ENCODE results near the gene TFPI.
"Not testable (repeated sequence)": the region's sequence is repeated elsewhere in the genome, so short reads cannot be mapped to it uniquely, and the experiment has no call there.

TFPI gene

GRCh38 chr2:187573722-187574121, 19.5 kb upstream of the TFPI start:
- ChIA-PET CTCF (interaction anchor here (0.6 kb wide), 1 partner anchor 73 kb away, joined by 3 read pairs; no protein-coding TSS in a partner anchor), POLR2A (interaction anchor here (0.7 kb wide), 1 partner anchor 81 kb away, joined by 3 read pairs; no protein-coding TSS in a partner anchor)
- Histone ChIP-seq H3K4me3 (ENCODE audit: control insufficient read depth in 1 of 7, extremely low read depth in 1 of 7, insufficient read depth in 4 of 7, low read depth in 2 of 7, low read length in 6 of 7) (no peak overlapping the region), H3K9me3 (ENCODE audit: control extremely low read depth in 1 of 5, control insufficient read depth in 4 of 5, insufficient read depth in 2 of 5, low read depth in 1 of 5, low read length in 4 of 5) (peaks cover 0 to 2% (median 0%) of the 10 kb centered on the region in 5 experiments), H3K36me3 (ENCODE audit: control insufficient read depth in 4 of 4, insufficient read depth in 4 of 4, low read length in 3 of 4) (no peaks in the 10 kb centered on the region), H3K27ac (ENCODE audit: insufficient read depth in 1 of 2, low read depth in 1 of 2, low read length in 2 of 2, poor library complexity in 1 of 2, severe bottlenecking in 2 of 2) (no peak overlapping the region), H3K27me3 (replicated peaks in 2 of 5; ENCODE audit: control insufficient read depth in 4 of 5, insufficient read depth in 5 of 5, low read length in 4 of 5) (no peaks in the 10 kb centered on the region), H3K4me1 (ENCODE audit: control extremely low read depth in 1 of 4, control insufficient read depth in 4 of 4, insufficient read depth in 4 of 4, low read length in 3 of 4) (peaks cover 0 to 9% (median 4%) of the 10 kb centered on the region in 4 experiments)
- DNase-seq: no peak
- WGBS (ENCODE audit: insufficient coverage): no CpG with 5 or more reads among the region's 2 CpGs

GRCh38 chr2:187571996-187572395, 17.8 kb upstream of the TFPI start:
- no CpG with 5 or more reads among the region's 5 CpGs for WGBS (ENCODE audit: insufficient coverage)
- DNase-seq; POLR2A ChIA-PET; H3K27ac ChIP-seq (ENCODE audit: insufficient read depth in 1 of 2, low read depth in 1 of 2, low read length in 2 of 2, poor library complexity in 1 of 2, severe bottlenecking in 2 of 2); H3K4me1 ChIP-seq (ENCODE audit: control extremely low read depth in 1 of 4, control insufficient read depth in 4 of 4, insufficient read depth in 4 of 4, low read length in 3 of 4); H3K27me3 ChIP-seq (replicated peaks in 2 of 5; ENCODE audit: control insufficient read depth in 4 of 5, insufficient read depth in 5 of 5, low read length in 4 of 5); H3K9me3 ChIP-seq (ENCODE audit: control extremely low read depth in 1 of 5, control insufficient read depth in 4 of 5, insufficient read depth in 2 of 5, low read depth in 1 of 5, low read length in 4 of 5); H3K36me3 ChIP-seq (ENCODE audit: control insufficient read depth in 4 of 4, insufficient read depth in 4 of 4, low read length in 3 of 4); H3K4me3 ChIP-seq (ENCODE audit: control insufficient read depth in 1 of 7, extremely low read depth in 1 of 7, insufficient read depth in 4 of 7, low read depth in 2 of 7, low read length in 6 of 7): not testable (repeated sequence)
- CTCF ChIA-PET: interaction anchor here (1.1 kb wide), 1 partner anchor 9 kb away, joined by 3 read pairs; no protein-coding TSS in a partner anchor

DNA sequence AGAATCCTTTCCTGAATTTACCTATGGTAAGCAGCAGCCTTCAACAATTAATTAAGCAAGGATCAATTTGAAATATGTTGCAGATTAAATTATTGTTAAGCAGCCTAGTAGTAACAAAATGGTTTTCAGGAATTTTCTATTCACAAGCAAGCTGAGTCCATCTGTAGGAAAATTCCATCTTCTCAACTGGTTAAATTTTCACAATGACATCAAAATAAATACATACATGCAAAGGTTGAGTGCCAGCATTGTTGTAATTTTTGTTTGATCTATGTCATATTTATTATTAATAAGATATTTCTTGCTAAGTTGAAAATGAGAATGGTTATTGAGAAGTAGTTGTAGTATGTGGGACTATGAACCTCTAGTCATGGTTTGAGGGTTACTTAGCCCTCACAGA, 15.3 kb upstream of the TFPI start:
- H3K27me3 ChIP-seq (replicated peaks in 2 of 5; ENCODE audit: control insufficient read depth in 4 of 5, insufficient read depth in 5 of 5, low read length in 4 of 5): no peaks in the 10 kb centered on the region
- no peak overlapping the region for H3K4me3 ChIP-seq (ENCODE audit: control insufficient read depth in 1 of 7, extremely low read depth in 1 of 7, insufficient read depth in 4 of 7, low read depth in 2 of 7, low read length in 6 of 7)
- no peak overlapping the region for H3K27ac ChIP-seq (ENCODE audit: insufficient read depth in 1 of 2, low read depth in 1 of 2, low read length in 2 of 2, poor library complexity in 1 of 2, severe bottlenecking in 2 of 2)
- H3K36me3 ChIP-seq (ENCODE audit: control insufficient read depth in 4 of 4, insufficient read depth in 4 of 4, low read length in 3 of 4): no peaks in the 10 kb centered on the region
- CTCF ChIA-PET: interaction anchor here (1.0 to 3.7 kb wide), 3 partner anchors 11 to 67 kb away, joined by 5 to 28 read pairs (median 7); no protein-coding TSS in a partner anchor
- peaks cover 0 to 2% (median 0%) of the 10 kb centered on the region in 5 experiments for H3K9me3 ChIP-seq (ENCODE audit: control extremely low read depth in 1 of 5, control insufficient read depth in 4 of 5, insufficient read depth in 2 of 5, low read depth in 1 of 5, low read length in 4 of 5)
- no peaks in the 10 kb centered on the region for H3K4me1 ChIP-seq (ENCODE audit: control extremely low read depth in 1 of 4, control insufficient read depth in 4 of 4, insufficient read depth in 4 of 4, low read length in 3 of 4)
- POLR2A ChIA-PET: no interaction called here
- DNase-seq: no peak

GRCh38 chr2:187569042-187569441, 14.8 kb upstream of the TFPI start:
- peaks cover 0 to 2% (median 0%) of the 10 kb centered on the region in 5 experiments for H3K9me3 ChIP-seq (ENCODE audit: control extremely low read depth in 1 of 5, control insufficient read depth in 4 of 5, insufficient read depth in 2 of 5, low read depth in 1 of 5, low read length in 4 of 5)
- no CpG with 5 or more reads among the region's 1 CpG for WGBS (ENCODE audit: insufficient coverage)
- H3K27ac ChIP-seq (ENCODE audit: insufficient read depth in 1 of 2, low read depth in 1 of 2, low read length in 2 of 2, poor library complexity in 1 of 2, severe bottlenecking in 2 of 2): no peak overlapping the region
- H3K36me3 ChIP-seq (ENCODE audit: control insufficient read depth in 4 of 4, insufficient read depth in 4 of 4, low read length in 3 of 4): no peaks in the 10 kb centered on the region
- H3K4me3 ChIP-seq (ENCODE audit: control insufficient read depth in 1 of 7, extremely low read depth in 1 of 7, insufficient read depth in 4 of 7, low read depth in 2 of 7, low read length in 6 of 7): no peak overlapping the region
- DNase-seq: no peak
- CTCF ChIA-PET: interaction anchor here (1.0 to 3.7 kb wide), 5 partner anchors 8 to 69 kb away, joined by 4 to 28 read pairs (median 7); no protein-coding TSS in a partner anchor
- H3K4me1 ChIP-seq (ENCODE audit: control extremely low read depth in 1 of 4, control insufficient read depth in 4 of 4, insufficient read depth in 4 of 4, low read length in 3 of 4): no peaks in the 10 kb centered on the region
- POLR2A ChIA-PET: no interaction called here
- H3K27me3 ChIP-seq (replicated peaks in 2 of 5; ENCODE audit: control insufficient read depth in 4 of 5, insufficient read depth in 5 of 5, low read length in 4 of 5): no peaks in the 10 kb centered on the region

- ChIA-PET POLR2A (no interaction called here), CTCF (interaction anchor here (0.8 to 3.7 kb wide), 6 partner anchors 12 to 67 kb away, joined by 3 to 28 read pairs (median 4); no protein-coding TSS in a partner anchor)
- no peaks in the 10 kb centered on the region for H3K27me3 ChIP-seq (replicated peaks in 2 of 5; ENCODE audit: control insufficient read depth in 4 of 5, insufficient read depth in 5 of 5, low read length in 4 of 5)
- H3K36me3 ChIP-seq (ENCODE audit: control insufficient read depth in 4 of 4, insufficient read depth in 4 of 4, low read length in 3 of 4): no peaks in the 10 kb centered on the region
- H3K4me3 ChIP-seq (ENCODE audit: control insufficient read depth in 1 of 7, extremely low read depth in 1 of 7, insufficient read depth in 4 of 7, low read depth in 2 of 7, low read length in 6 of 7): no peak overlapping the region
- no peaks in the 10 kb centered on the region for H3K4me1 ChIP-seq (ENCODE audit: control extremely low read depth in 1 of 4, control insufficient read depth in 4 of 4, insufficient read depth in 4 of 4, low read length in 3 of 4)
- WGBS (ENCODE audit: insufficient coverage): no CpG with 5 or more reads among the region's 1 CpG
- DNase-seq: peak in 2 of 3 donors; percentile 44 to 49
- no peaks in the 10 kb centered on the region for H3K9me3 ChIP-seq (ENCODE audit: control extremely low read depth in 1 of 5, control insufficient read depth in 4 of 5, insufficient read depth in 2 of 5, low read depth in 1 of 5, low read length in 4 of 5)
- no peak overlapping the region for H3K27ac ChIP-seq (ENCODE audit: insufficient read depth in 1 of 2, low read depth in 1 of 2, low read length in 2 of 2, poor library complexity in 1 of 2, severe bottlenecking in 2 of 2)
Measured at GRCh38 chr2:187567126-187567525, 12.9 kb upstream of the TFPI start.

- CTCF ChIA-PET: interaction anchor here (0.8 to 3.7 kb wide), 6 partner anchors 11 to 67 kb away, joined by 3 to 28 read pairs (median 4); no protein-coding TSS in a partner anchor
- Histone ChIP-seq H3K4me1 (ENCODE audit: control extremely low read depth in 1 of 4, control insufficient read depth in 4 of 4, insufficient read depth in 4 of 4, low read length in 3 of 4) (no peaks in the 10 kb centered on the region), H3K36me3 (ENCODE audit: control insufficient read depth in 4 of 4, insufficient read depth in 4 of 4, low read length in 3 of 4) (no peaks in the 10 kb centered on the region), H3K9me3 (ENCODE audit: control extremely low read depth in 1 of 5, control insufficient read depth in 4 of 5, insufficient read depth in 2 of 5, low read depth in 1 of 5, low read length in 4 of 5) (no peaks in the 10 kb centered on the region), H3K4me3 (ENCODE audit: control insufficient read depth in 1 of 7, extremely low read depth in 1 of 7, insufficient read depth in 4 of 7, low read depth in 2 of 7, low read length in 6 of 7) (no peak overlapping the region), H3K27me3 (replicated peaks in 2 of 5; ENCODE audit: control insufficient read depth in 4 of 5, insufficient read depth in 5 of 5, low read length in 4 of 5) (no peaks in the 10 kb centered on the region), H3K27ac (ENCODE audit: insufficient read depth in 1 of 2, low read depth in 1 of 2, low read length in 2 of 2, poor library complexity in 1 of 2, severe bottlenecking in 2 of 2) (no peak overlapping the region)
- no peak for DNase-seq
- no CpG with 5 or more reads among the region's 1 CpG for WGBS (ENCODE audit: insufficient coverage)
- POLR2A ChIA-PET: no interaction called here
Measured at GRCh38 chr2:187566712-187567111, 12.5 kb upstream of the TFPI start.

GRCh38 chr2:187566266-187566665, 12.0 kb upstream of the TFPI start:
- Histone ChIP-seq H3K4me1 (ENCODE audit: control extremely low read depth in 1 of 4, control insufficient read depth in 4 of 4, insufficient read depth in 4 of 4, low read length in 3 of 4) (no peaks in the 10 kb centered on the region), H3K4me3 (ENCODE audit: control insufficient read depth in 1 of 7, extremely low read depth in 1 of 7, insufficient read depth in 4 of 7, low read depth in 2 of 7, low read length in 6 of 7) (no peak overlapping the region), H3K36me3 (ENCODE audit: control insufficient read depth in 4 of 4, insufficient read depth in 4 of 4, low read length in 3 of 4) (no peaks in the 10 kb centered on the region), H3K27ac (ENCODE audit: insufficient read depth in 1 of 2, low read depth in 1 of 2, low read length in 2 of 2, poor library complexity in 1 of 2, severe bottlenecking in 2 of 2) (no peak overlapping the region), H3K27me3 (replicated peaks in 2 of 5; ENCODE audit: control insufficient read depth in 4 of 5, insufficient read depth in 5 of 5, low read length in 4 of 5) (no peaks in the 10 kb centered on the region), H3K9me3 (ENCODE audit: control extremely low read depth in 1 of 5, control insufficient read depth in 4 of 5, insufficient read depth in 2 of 5, low read depth in 1 of 5, low read length in 4 of 5) (no peaks in the 10 kb centered on the region)
- CTCF ChIA-PET: interaction anchor here (0.8 to 3.7 kb wide), 5 partner anchors 14 to 67 kb away, joined by 3 to 28 read pairs (median 4); no protein-coding TSS in a partner anchor
- DNase-seq: no peak
- POLR2A ChIA-PET: no interaction called here
